ENCODE results near the gene RAB40C. TPM values are rescaled to one million over a fixed set of nuclear protein-coding genes. Genes with fewer than 3 reads are reported as not detected.
A peak's percentile ranks its signal among the peaks of the same experiment; 100 is the strongest.

RAB40C gene
- total and polyA plus RNA-seq, 9 of the 15 experiments (the other 6 are each of a cell fraction or from before 2014, with no cell fraction given), result 0.17 to 23.4 (median 8.7) TPM

- TF ChIP-seq CEBPG (CRISPR knock-in tag; IDR thresholded peaks at IDR 0.05) (no peak), CEBPG (tag; conservative IDR thresholded peaks at IDR 0.05 in 1 of 2, IDR thresholded peaks at IDR 0.05 in 1 of 2) (no peak), MYBL2 (IDR thresholded peaks at IDR 0.05; ENCODE audit: low read depth) (no peak), MYBL2 (CRISPR knock-in tag; IDR thresholded peaks at IDR 0.05; ENCODE audit: borderline replicate concordance) (no peak), MAFF (IDR thresholded peaks at IDR 0.05; ENCODE audit: low read length) (no peak), ZNF324 (CRISPR knock-in tag; IDR thresholded peaks at IDR 0.05) (no peak), GABPB2 (CRISPR knock-in tag; conservative IDR thresholded peaks at IDR 0.05) (no peak), NFRKB (IDR thresholded peaks at IDR 0.05; ENCODE audit: low read depth) (no peak), COPS2 (conservative IDR thresholded peaks at IDR 0.05) (no peak), CTCF (IDR thresholded peaks at IDR 0.05 in 2 of 3, conservative IDR thresholded peaks at IDR 0.05 in 1 of 3; ENCODE audit: insufficient read depth in 2 of 3, low read depth in 1 of 3, low read length in 3 of 3) (no peak), ZNF253 (CRISPR knock-in tag; conservative IDR thresholded peaks at IDR 0.05) (no peak), NONO (IDR thresholded peaks at IDR 0.05; ENCODE audit: low read depth in 2 of 2, low read length in 1 of 2) (no peak), ZNF239 (CRISPR knock-in tag; IDR thresholded peaks at IDR 0.05) (no peak), ZNF518B (CRISPR knock-in tag; IDR thresholded peaks at IDR 0.05) (no peak), POLR2H (tag; IDR thresholded peaks at IDR 0.05; ENCODE audit: low read depth) (no peak), BACH1 (tag; IDR thresholded peaks at IDR 0.05) (no peak), ZNF592 (IDR thresholded peaks at IDR 0.05) (peak; percentile 65; the same call in 1 of the 2 replicates), C11orf30 (IDR thresholded peaks at IDR 0.05; ENCODE audit: low read depth) (peak; percentile 73), RBM15 (IDR thresholded peaks at IDR 0.05; ENCODE audit: insufficient read depth, low read length) (no peak), BRD4 (IDR thresholded peaks at IDR 0.05) (no peak)
Observed at GRCh38 chr16:626787-627453, 37.1 kb downstream of the RAB40C start (continued).
